Measurements from ENCODE around the gene MTA1.

DNA sequence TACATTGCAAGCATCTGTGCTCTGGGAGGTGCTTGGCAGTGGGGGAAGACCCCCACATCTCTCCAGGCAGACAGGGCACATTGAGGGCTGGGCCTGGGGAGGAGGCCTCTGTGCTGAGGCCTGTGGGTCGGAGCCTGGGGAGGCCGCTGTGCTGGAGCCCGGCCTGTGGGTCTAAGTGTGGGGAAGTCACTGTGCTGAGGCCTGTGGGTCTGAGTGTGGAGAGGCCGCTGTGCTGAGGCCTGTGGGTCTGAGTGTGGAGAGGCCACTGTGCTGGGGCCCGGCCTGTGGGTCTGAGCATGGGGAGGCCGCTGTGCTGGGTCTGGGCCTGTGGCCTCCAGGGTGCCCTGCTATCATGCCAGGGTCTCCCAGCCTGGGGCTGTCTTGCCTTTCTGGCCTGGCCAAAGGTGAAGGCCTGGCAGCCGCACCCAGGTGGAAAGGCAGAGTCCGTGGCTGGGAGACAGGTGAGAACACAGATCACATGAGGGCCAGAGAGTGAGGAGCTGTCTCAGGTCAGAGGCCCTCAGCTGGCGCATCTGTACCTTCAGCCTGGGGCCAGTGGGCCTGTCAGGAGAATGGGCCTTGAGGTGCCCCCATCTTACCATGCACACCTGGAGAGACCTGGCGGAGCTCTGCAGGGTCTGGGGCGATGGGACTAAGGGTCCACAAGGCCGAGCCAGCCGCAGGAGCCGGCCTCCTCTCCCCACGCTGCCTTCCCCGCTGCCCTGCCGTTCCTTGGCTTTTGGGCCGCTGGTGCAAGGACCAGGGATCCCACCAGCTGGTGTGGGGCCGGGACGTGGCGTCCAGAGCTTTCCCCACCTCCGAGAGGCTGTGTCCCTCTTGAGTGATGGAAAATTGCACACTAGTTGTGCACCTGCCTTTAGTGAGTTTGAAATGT, 36.4 kb downstream of the MTA1 start:
- TF ChIP-seq POLR2AphosphoS5 (IDR thresholded peaks at IDR 0.05): no peak
- no peak for TF ChIP-seq CTCF (IDR thresholded peaks at IDR 0.05)

All from stomach (tissue), 4 donors.